Endothelial cell of umbilical vein (primary cell): ENCODE measurements around the gene CFAP161. TPM values are rescaled to one million over a fixed set of nuclear protein-coding genes. Genes with fewer than 3 reads are reported as not detected.
A peak's percentile ranks its signal among the peaks of the same experiment; 100 is the strongest.

Source experiments
- BruUV-seq: library from RNA; stranded (reverse); fragments of 400-500 nt; replicated peaks from 2 replicates; lab custom pipeline; 2021; lab: Mats Ljungman, UMichigan
- CTCF ChIA-PET: fragments of 300-600, 350-600 bp; sonication (Branson Sonifier 250); formaldehyde crosslinking; loops from one replicate; lab custom pipeline; 2021; ENCODE audit warnings: antibody characterized with exemption, inconsistent platforms; lab: Charles Lee
- POLR2A ChIA-PET: fragments of 300-600, 350-600 bp; sonication (Branson Sonifier 250); formaldehyde crosslinking; loops from one replicate; lab custom pipeline; 2021; ENCODE audit warnings: antibody characterized with exemption, inconsistent platforms; lab: Charles Lee
- DNase-seq: peaks from one replicate; pipeline ENCODE4 v3.0.0-alpha.2; 2011; ENCODE audit warnings: low read depth, low spot score
- FAIRE-seq: peaks from 2 replicates; lab custom pipeline; 2011; peaks lifted over from hg19 to GRCh38; lab: Jason Lieb, UNC
- H2AFZ ChIP-seq: 2 replicates; pipeline ENCODE4 v1.6.0; 2012; ENCODE audit warnings: low read depth, low read length, control low read depth, inconsistent platforms
- H3K27ac ChIP-seq: 2 replicates; pipeline ENCODE4 v1.5.1; 2011; ENCODE audit warnings: low read depth, mild to moderate bottlenecking, control low read depth, low read length, moderate library complexity; ENCODE audit not compliant: insufficient read depth
- H3K27me3 ChIP-seq, 2 experiments: 2 replicates each; pipeline versions ENCODE4 v1.6.0 to v1.6.1; 2011; ENCODE audit warnings: low read length in 2 of 2, mixed read lengths in 1 of 2; ENCODE audit not compliant: control insufficient read depth in 2 of 2, insufficient read depth in 2 of 2
- H3K36me3 ChIP-seq, 2 experiments: 2 replicates in 1 of 2; 3 replicates in 1 of 2; pipeline ENCODE4 v1.5.1; 2011; ENCODE audit warnings: low read length in 2 of 2, mild to moderate bottlenecking in 1 of 2, moderate library complexity in 1 of 2; ENCODE audit not compliant: control insufficient read depth in 2 of 2, insufficient read depth in 2 of 2; ENCODE audit errors: extremely low read depth in 1 of 2
- H3K4me1 ChIP-seq: 3 replicates; pipeline ENCODE4 v1.5.1; 2011; ENCODE audit warnings: mild to moderate bottlenecking, low read length; ENCODE audit not compliant: control insufficient read depth, insufficient read depth; ENCODE audit errors: extremely low read depth
- H3K4me2 ChIP-seq: 2 replicates; pipeline ENCODE4 v1.6.1; 2011; ENCODE audit warnings: low read length, control low read depth, mixed read lengths; ENCODE audit not compliant: insufficient read depth
- H3K4me3 ChIP-seq, 3 experiments: fragments of 200-600 bp in 1 of 3; sonication (generic), shearing (Covaris generic) in 1 of 3; replicated peaks in 1 of 3; 2 replicates each; pipeline ENCODE4 v1.5.1; 2011 to 2016; ENCODE audit warnings: control low read depth in 3 of 3, low read length in 3 of 3, mild to moderate bottlenecking in 2 of 3, inconsistent platforms in 1 of 3, low read depth in 1 of 3, moderate library complexity in 1 of 3; ENCODE audit not compliant: insufficient read depth in 1 of 3
- H3K79me2 ChIP-seq: 2 replicates; pipeline ENCODE4 v1.6.0; 2012; ENCODE audit warnings: low read length, inconsistent platforms; ENCODE audit not compliant: control insufficient read depth, insufficient read depth
- H3K9ac ChIP-seq: replicated peaks from 2 replicates; pipeline ENCODE3; 2011; ENCODE audit warnings: low read length, control low read depth; ENCODE audit not compliant: insufficient read depth; ENCODE audit errors: extremely low read depth
- H3K9me1 ChIP-seq: replicated peaks from 3 replicates; pipeline ENCODE4 v1.6.0; 2011; ENCODE audit warnings: mild to moderate bottlenecking, low read length; ENCODE audit not compliant: control insufficient read depth, insufficient read depth; ENCODE audit errors: extremely low read depth
- H3K9me3 ChIP-seq: replicated peaks from 2 replicates; pipeline ENCODE4 v1.5.1; 2012; ENCODE audit warnings: low read length, inconsistent platforms; ENCODE audit not compliant: control insufficient read depth, insufficient read depth
- H4K20me1 ChIP-seq: replicated peaks from 2 replicates; pipeline ENCODE3; 2011; ENCODE audit warnings: mild to moderate bottlenecking, low read length; ENCODE audit not compliant: control insufficient read depth, insufficient read depth; ENCODE audit errors: extremely low read depth
- EZH2 ChIP-seq: IDR thresholded peaks from 2 replicates; pipeline ENCODE4 v1.6.1; 2012; ENCODE audit warnings: borderline replicate concordance, low read depth, mild to moderate bottlenecking, moderate library complexity, low read length, inconsistent platforms; ENCODE audit not compliant: severe bottlenecking
- FOS ChIP-seq: IDR thresholded peaks from 2 replicates; pipeline ENCODE4 v1.6.1; 2011; ENCODE audit warnings: mild to moderate bottlenecking, low read length, moderate library complexity, borderline replicate concordance; ENCODE audit not compliant: insufficient read depth
- JUN ChIP-seq: IDR thresholded peaks from 2 replicates; pipeline ENCODE4 v1.6.1; 2011; ENCODE audit warnings: borderline replicate concordance, low read depth; ENCODE audit not compliant: insufficient read length, insufficient read depth
- MYC ChIP-seq: IDR thresholded peaks from one replicate; pipeline ENCODE4 v1.6.1; 2011; ENCODE audit warnings: mild to moderate bottlenecking, low read depth, low read length
- POLR2AphosphoS5 ChIP-seq: IDR thresholded peaks from 2 replicates; pipeline ENCODE4 v1.6.1; 2012; ENCODE audit warnings: low read depth, mild to moderate bottlenecking, control low read depth, low read length, moderate library complexity; ENCODE audit not compliant: insufficient read depth
- dilution Hi-C: fragments of 300-500 bp; cut with MboI; formaldehyde crosslinking; loops from one replicate; pipeline ENCODE4 v1.15.0; 2019; ENCODE audit warnings: low sequenced_read_pairs; ENCODE audit not compliant: extremely low pct_ligation_motif_present
- intact Hi-C: fragments of 100-400 bp; cut with micrococcal nuclease; formaldehyde crosslinking; loops from one replicate; pipeline ENCODE4 v1.10.0; 2022
- polyA plus RNA-seq, 4 experiments: library from polyadenylated mRNA; depleted of rRNA in 3 of 4; stranded (reverse) in 3 of 4; unstranded in 1 of 4; fragments of >200 nt; gene quantifications; 2 replicates each; pipeline versions ENCODE4 v1.2.1 to v1.2.3, GENCODE V29; 2011 to 2012; ENCODE audit warnings: missing spikeins in 1 of 4
- total RNA-seq: library from RNA; stranded (reverse); gene quantifications from 2 replicates; pipeline ENCODE4 v1.2.3, GENCODE V29; 2021
- TF ChIP-seq, protein P1 (sequence below): IDR thresholded peaks from 2 replicates; pipeline ENCODE4 v1.6.1; 2011; ENCODE audit not compliant: insufficient read depth, insufficient read length

The CFAP161 gene
- total and polyA plus RNA-seq, 2 donors (not counting 3 experiments of a cell fraction or from before 2014, with no cell fraction given), result 0.08 TPM; not detected in 1

DNA sequence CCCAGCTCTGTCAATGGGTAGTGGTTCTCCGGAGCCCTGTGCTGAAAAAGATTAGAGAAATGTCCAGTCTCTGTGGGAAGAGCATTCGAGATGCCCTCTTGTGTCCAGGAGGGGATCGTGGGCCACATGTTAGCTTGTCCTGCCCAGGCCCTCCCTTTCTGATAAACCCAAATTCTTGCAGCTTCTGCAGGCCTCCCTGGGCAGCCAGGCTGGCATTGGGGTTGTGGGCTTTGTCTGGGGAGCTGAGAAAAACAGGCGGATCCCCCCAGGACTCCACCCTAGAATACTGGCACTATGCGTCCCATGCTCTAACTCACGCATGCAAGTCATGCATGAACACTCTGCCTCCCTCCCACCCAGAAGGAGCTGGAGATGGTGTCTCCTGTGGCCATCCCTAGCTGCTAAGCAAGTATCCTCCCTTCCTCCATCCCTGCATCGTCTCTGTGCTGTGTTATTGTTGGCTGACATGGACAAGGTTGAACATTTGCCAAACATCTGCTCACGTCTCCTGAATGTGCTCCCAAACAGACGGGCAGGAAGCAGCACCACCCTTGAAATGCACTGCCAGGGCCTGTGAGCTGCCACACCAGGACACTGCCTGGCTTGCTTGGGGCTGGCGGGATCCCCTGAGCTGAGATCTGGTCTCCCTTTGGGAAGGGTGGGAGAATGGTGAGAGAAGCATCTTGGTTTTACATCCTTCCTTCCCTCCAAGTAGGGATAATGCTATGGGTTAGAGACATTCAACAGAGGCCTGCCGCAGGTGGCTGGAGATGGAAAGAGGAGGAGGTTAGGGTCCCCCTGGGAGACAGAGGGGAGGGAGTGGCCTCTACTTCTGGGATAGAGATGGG lies 26.5 kb downstream of the CFAP161 start:
- Histone ChIP-seq H3K27me3 (peaks cover 0 to 2% of the 10 kb centered on the region in 2 experiments), H3K9ac (no peak overlapping the region), H3K4me2 (no peak overlapping the region), H3K27ac (no peak overlapping the region), H3K9me3 (no peaks in the 10 kb centered on the region), H4K20me1 (no peaks in the 10 kb centered on the region), H3K79me2 (no peaks in the 10 kb centered on the region), H3K4me3 (no peak overlapping the region), H3K9me1 (no peaks in the 10 kb centered on the region), H3K4me1 (no peaks in the 10 kb centered on the region), H3K36me3 (no peaks in the 10 kb centered on the region), H2AFZ (no peak overlapping the region)
- no TSS peak for BruUV-seq
- ChIA-PET CTCF (interaction anchor here (10.3 kb wide), 1 partner anchor 106 kb away, joined by 472 read pairs; no protein-coding TSS in a partner anchor), POLR2A (no interaction called here)
- DNase-seq (peak; percentile 63), FAIRE-seq (peak; percentile 44)
- dilution Hi-C loops (no loop called here), intact Hi-C loops (loop anchor here (5.0 kb wide), 1 partner anchor 53 kb away; no protein-coding TSS in a partner anchor)
- TF ChIP-seq FOS (no peak), POLR2AphosphoS5 (peak; percentile 21)

DNA sequence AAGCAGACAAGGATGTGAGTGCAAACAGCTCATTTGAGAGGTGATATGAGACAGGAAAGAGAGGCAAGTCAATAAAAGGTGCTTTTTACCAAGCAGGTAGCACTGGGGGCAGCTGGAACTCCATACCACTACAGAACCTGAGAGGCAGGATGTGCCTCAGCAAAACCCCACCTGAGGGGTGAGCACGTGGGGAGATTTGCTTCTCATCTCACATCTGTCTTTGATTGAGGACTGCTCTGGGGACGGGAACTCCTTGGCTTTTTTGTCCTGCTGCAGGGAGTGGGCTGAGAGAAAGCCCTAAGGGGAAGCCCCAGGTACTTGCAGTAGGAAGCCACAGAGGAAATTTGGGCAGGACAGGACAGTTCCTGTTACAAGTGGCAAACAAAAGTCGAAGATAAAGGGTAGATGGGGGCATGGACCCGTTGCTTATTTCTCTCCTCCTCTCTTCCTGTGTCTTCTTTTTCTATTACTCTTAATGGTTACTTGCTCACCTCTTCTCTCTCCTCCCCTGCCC lies 27.1 kb downstream of the CFAP161 start:
- Histone ChIP-seq H3K4me2 (no peak overlapping the region), H3K4me1 (no peaks in the 10 kb centered on the region), H3K9me3 (no peaks in the 10 kb centered on the region), H3K4me3 (no peak overlapping the region), H3K9ac (no peak overlapping the region), H3K27ac (no peak overlapping the region), H3K79me2 (no peaks in the 10 kb centered on the region), H3K27me3 (peaks cover 0 to 2% of the 10 kb centered on the region in 2 experiments), H3K36me3 (no peaks in the 10 kb centered on the region), H4K20me1 (no peaks in the 10 kb centered on the region), H2AFZ (no peak overlapping the region), H3K9me1 (no peaks in the 10 kb centered on the region)
- intact Hi-C loops (loop anchor here (5.0 kb wide), 1 partner anchor 54 kb away; no protein-coding TSS in a partner anchor), dilution Hi-C loops (no loop called here)
- TF ChIP-seq, protein P1, sequence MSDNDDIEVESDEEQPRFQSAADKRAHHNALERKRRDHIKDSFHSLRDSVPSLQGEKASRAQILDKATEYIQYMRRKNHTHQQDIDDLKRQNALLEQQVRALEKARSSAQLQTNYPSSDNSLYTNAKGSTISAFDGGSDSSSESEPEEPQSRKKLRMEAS, result no peak
- TF ChIP-seq MYC (no peak), JUN (no peak), EZH2 (no peak)
- BruUV-seq, result no TSS peak
- CTCF ChIA-PET, result interaction anchor here (0.9 to 10.3 kb wide), 2 partner anchors 105 to 106 kb away, joined by 3 to 472 read pairs; no protein-coding TSS in a partner anchor
- DNase-seq (no peak), FAIRE-seq (no peak)
- POLR2A ChIA-PET, result no interaction called here
